Kidney (tissue), 14 donors: ENCODE data around the gene OPN1SW. TPM values are rescaled to one million over a fixed set of nuclear protein-coding genes. Genes with fewer than 3 reads are reported as not detected.

Experiments used
- DNase-seq, 5 donors: peaks; one replicate each; pipeline ENCODE4 v3.0.0-alpha.2; 2013 to 2020
- FAIRE-seq: peaks from 2 replicates; lab custom pipeline; 2012; peaks lifted over from hg19 to GRCh38; lab: Jason Lieb, UNC
- H3K27ac ChIP-seq, 2 donors: one replicate each; pipeline ENCODE4 v1.7.0; 2013; ENCODE audit warnings: low read depth in 2 of 2, low read length in 2 of 2, inconsistent platforms in 1 of 2
- H3K27me3 ChIP-seq: one replicate; pipeline ENCODE4 v1.7.1; 2013; ENCODE audit warnings: low read length, inconsistent platforms; ENCODE audit not compliant: control insufficient read depth, insufficient read depth
- H3K36me3 ChIP-seq, 3 donors: one replicate each; pipeline versions ENCODE4 v1.7.0 to v1.7.1; 2013; ENCODE audit warnings: low read length in 3 of 3, control low read depth in 1 of 3, inconsistent platforms in 1 of 3; ENCODE audit not compliant: insufficient read depth in 3 of 3, control insufficient read depth in 2 of 3
- H3K4me1 ChIP-seq, 3 donors: one replicate each; pipeline versions ENCODE4 v1.7.0 to v1.7.1; 2013; ENCODE audit warnings: low read length in 3 of 3, inconsistent platforms in 1 of 3, low read depth in 1 of 3; ENCODE audit not compliant: control insufficient read depth in 2 of 3, insufficient read depth in 2 of 3
- H3K4me3 ChIP-seq, 3 donors: one replicate each; pipeline versions ENCODE4 v1.7.0 to v1.8.1; 2013; ENCODE audit warnings: low read length in 3 of 3, control low read depth in 1 of 3, inconsistent platforms in 1 of 3
- H3K9ac ChIP-seq, 3 donors: one replicate each; pipeline versions ENCODE4 v1.7.0 to v1.7.1; 2013; ENCODE audit warnings: low read length in 3 of 3, control low read depth in 1 of 3, inconsistent platforms in 1 of 3
- H3K9me3 ChIP-seq, 3 donors: one replicate each; pipeline versions ENCODE4 v1.7.0 to v1.7.1; 2013; ENCODE audit warnings: low read length in 3 of 3, control low read depth in 1 of 3, inconsistent platforms in 1 of 3; ENCODE audit not compliant: control insufficient read depth in 2 of 3, insufficient read depth in 1 of 3
- intact Hi-C: fragments of 100-400 bp; cut with DNase I; formaldehyde crosslinking; loops from one replicate; pipeline ENCODE4 v1.11.1; 2022
- polyA plus RNA-seq: library from polyadenylated mRNA; stranded (reverse); fragments of 350-450 nt; fragmentation: Illumina TruSeq; extraction: RNeasy Lipid Tissue Mini Kit (QIAGEN cat#74804); gene quantifications from one replicate; pipeline ENCODE4 v1.2.3, GENCODE V29; 2014; ENCODE audit warnings: low read depth, low replicate concordance; ENCODE audit not compliant: insufficient read depth
- total RNA-seq: library from RNA; stranded (reverse); fragmentation: NEBNext Ultra II Directional; extraction: Animal tissue kit (Norgen Biotek cat#: 25700); gene quantifications from one replicate; pipeline ENCODE4 v1.2.1, GENCODE V29; 2021
- TF ChIP-seq, protein P1 (sequence below): IDR thresholded peaks from 3 replicates; pipeline ENCODE4 v1.5.1; 2012; ENCODE audit warnings: mild to moderate bottlenecking, moderate library complexity, borderline replicate concordance; ENCODE audit not compliant: insufficient read depth; ENCODE audit errors: extremely low read depth
- donor health status: control.
- donor health status: control.
- donor health status: control.
- donor health status: control.
- donor health status: control.
- donor health status: DM: yes; HTN: yes; CAD: no.
- donor health status: Normal renal cell carcinoma (clear cell type).

OPN1SW gene
- total and polyA plus RNA-seq, 2 donors from 2014 or later, result not detected

GRCh38 chr7:128801667-128802418, 26.2 kb upstream of the OPN1SW start:
- intact Hi-C loops, result no loop called here
- H3K4me3 ChIP-seq, result no peak overlapping the region
- H3K9ac ChIP-seq, result no peak overlapping the region
- FAIRE-seq, result no peak
- H3K4me1 ChIP-seq, result no peaks in the 10 kb centered on the region
- H3K36me3 ChIP-seq, result no peaks in the 10 kb centered on the region
- H3K27ac ChIP-seq, result no peak overlapping the region
- DNase-seq, result no peak
- no peaks in the 10 kb centered on the region for H3K27me3 ChIP-seq
- no peaks in the 10 kb centered on the region for H3K9me3 ChIP-seq
- TF ChIP-seq, protein P1, sequence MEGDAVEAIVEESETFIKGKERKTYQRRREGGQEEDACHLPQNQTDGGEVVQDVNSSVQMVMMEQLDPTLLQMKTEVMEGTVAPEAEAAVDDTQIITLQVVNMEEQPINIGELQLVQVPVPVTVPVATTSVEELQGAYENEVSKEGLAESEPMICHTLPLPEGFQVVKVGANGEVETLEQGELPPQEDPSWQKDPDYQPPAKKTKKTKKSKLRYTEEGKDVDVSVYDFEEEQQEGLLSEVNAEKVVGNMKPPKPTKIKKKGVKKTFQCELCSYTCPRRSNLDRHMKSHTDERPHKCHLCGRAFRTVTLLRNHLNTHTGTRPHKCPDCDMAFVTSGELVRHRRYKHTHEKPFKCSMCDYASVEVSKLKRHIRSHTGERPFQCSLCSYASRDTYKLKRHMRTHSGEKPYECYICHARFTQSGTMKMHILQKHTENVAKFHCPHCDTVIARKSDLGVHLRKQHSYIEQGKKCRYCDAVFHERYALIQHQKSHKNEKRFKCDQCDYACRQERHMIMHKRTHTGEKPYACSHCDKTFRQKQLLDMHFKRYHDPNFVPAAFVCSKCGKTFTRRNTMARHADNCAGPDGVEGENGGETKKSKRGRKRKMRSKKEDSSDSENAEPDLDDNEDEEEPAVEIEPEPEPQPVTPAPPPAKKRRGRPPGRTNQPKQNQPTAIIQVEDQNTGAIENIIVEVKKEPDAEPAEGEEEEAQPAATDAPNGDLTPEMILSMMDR, result no peak

DNA sequence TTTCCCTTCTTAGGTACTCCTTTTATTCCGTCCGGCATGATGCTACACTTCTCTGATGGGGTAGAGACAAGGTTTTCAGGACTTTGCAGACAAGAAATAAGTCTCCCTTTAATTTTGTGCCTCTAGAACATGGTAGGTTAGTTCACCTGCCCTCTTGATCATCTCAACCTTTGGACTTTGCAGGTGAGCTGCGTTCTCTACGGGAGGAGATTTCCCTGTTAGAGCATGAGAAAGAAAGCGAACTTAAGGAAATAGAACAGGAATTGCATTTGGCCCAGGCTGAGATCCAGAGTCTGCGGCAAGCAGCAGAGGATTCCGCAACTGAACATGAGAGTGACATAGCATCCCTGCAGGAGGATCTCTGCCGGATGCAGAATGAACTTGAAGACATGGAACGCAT, 25.4 kb upstream of the OPN1SW start:
- Histone ChIP-seq H3K9me3 (no peaks in the 10 kb centered on the region), H3K36me3 (no peaks in the 10 kb centered on the region), H3K9ac (no peak overlapping the region), H3K27ac (no peak overlapping the region), H3K4me1 (no peaks in the 10 kb centered on the region), H3K4me3 (no peak overlapping the region), H3K27me3 (no peaks in the 10 kb centered on the region)
- DNase-seq (no peak), FAIRE-seq (no peak)
- TF ChIP-seq, protein P1, result no peak
- intact Hi-C loops, result no loop called here

DNA sequence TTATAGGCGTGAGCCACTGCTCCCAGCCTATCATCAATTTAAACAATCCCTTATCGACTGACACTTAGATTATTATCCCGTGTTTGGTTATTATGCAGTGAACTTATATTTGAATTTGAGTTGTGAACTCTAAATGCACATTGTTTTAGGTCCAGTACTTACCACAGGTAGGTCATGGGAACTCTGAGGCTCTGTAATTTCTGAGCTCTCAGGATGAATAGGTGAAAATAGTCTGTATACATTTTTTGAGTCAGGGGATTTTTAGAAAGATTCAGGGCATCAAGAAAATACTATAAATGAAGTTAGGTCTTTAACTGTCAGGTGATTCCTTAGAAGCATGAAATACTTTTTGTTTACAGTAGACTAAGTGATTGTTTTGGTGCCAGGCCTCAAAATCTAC, 25.0 kb upstream of the OPN1SW start:
- FAIRE-seq (no peak), DNase-seq (no peak)
- Histone ChIP-seq H3K9ac (no peak overlapping the region), H3K4me1 (no peaks in the 10 kb centered on the region), H3K27ac (no peak overlapping the region), H3K4me3 (no peak overlapping the region), H3K27me3 (no peaks in the 10 kb centered on the region), H3K9me3 (no peaks in the 10 kb centered on the region), H3K36me3 (no peaks in the 10 kb centered on the region)
- TF ChIP-seq, protein P1, result no peak
- intact Hi-C loops, result no loop called here
